Heart left ventricle (tissue), 16 donors: ENCODE results near the gene N4BP3. TPM values are rescaled to one million over a fixed set of nuclear protein-coding genes. Genes with fewer than 3 reads are reported as not detected.
A peak's percentile ranks its signal among the peaks of the same experiment; 100 is the strongest.

ENCODE experiments used
- ATAC-seq, 4 donors: fragments of 200-7000 bp; cut with Tn5 transposase; one replicate each; pipeline ENCODE4 v1.9.1; 2020 to 2022; ENCODE audit warnings: moderate library complexity in 4 of 4, mild to moderate bottlenecking in 3 of 4, moderate number of reproducible peaks in 1 of 4
- DNase-seq, 5 donors: peaks; one replicate each; pipeline ENCODE4 v3.0.0-alpha.2; 2020
- H3K27ac ChIP-seq, 12 donors: fragments of 200-600 bp; sonication (generic) in 4 of 12; one replicate each; pipeline versions ENCODE4 v1.5.0 to v1.8.0; 2016 to 2022; ENCODE audit warnings: mild to moderate bottlenecking in 2 of 12
- H3K27me3 ChIP-seq, 9 donors: fragments of 200-600 bp; sonication (generic) in 2 of 9; one replicate each; pipeline versions ENCODE4 v1.5.1 to v1.8.0; 2016 to 2022; ENCODE audit warnings: mild to moderate bottlenecking in 3 of 9
- H3K36me3 ChIP-seq, 9 donors: fragments of 200-600 bp; sonication (generic) in 2 of 9; one replicate each; pipeline versions ENCODE4 v1.5.0 to v1.8.0; 2018 to 2022; ENCODE audit warnings: mild to moderate bottlenecking in 2 of 9
- H3K4me1 ChIP-seq, 12 donors: fragments of 200-600 bp; sonication (generic) in 4 of 12; one replicate each; pipeline versions ENCODE4 v1.5.0 to v1.8.0; 2016 to 2022; ENCODE audit warnings: mild to moderate bottlenecking in 3 of 12
- H3K4me3 ChIP-seq, 12 donors: fragments of 200-600 bp; sonication (generic) in 4 of 12; one replicate each; pipeline versions ENCODE4 v1.5.0 to v1.8.0; 2017 to 2022; ENCODE audit warnings: mild to moderate bottlenecking in 9 of 12, moderate library complexity in 4 of 12
- H3K9me3 ChIP-seq, 12 donors: fragments of 200-600 bp; sonication (generic) in 4 of 12; one replicate each; pipeline versions ENCODE4 v1.5.0 to v1.8.0; 2016 to 2022; ENCODE audit warnings: mild to moderate bottlenecking in 1 of 12
- POLR2A ChIP-seq, 2 donors: fragments of 450-650 bp; IDR thresholded peaks; one replicate each; pipeline ENCODE4 v1.6.1; 2017; ENCODE audit warnings: antibody characterized with exemption in 2 of 2, mild to moderate bottlenecking in 2 of 2, moderate library complexity in 2 of 2
- WGBS, 4 donors: extraction: QIAGEN DNeasy Blood & Tissue Kit in 2 of 4; methylation state at CpG; one replicate each; pipeline versions ENCODE4 v1.1.5 to v1.1.7; 2013 to 2018; 5-methylcytosine and 5-hydroxymethylcytosine counted together
- intact Hi-C, 10 donors: fragments of 100-400 bp; cut with DNase I; formaldehyde crosslinking; loops; one replicate each; pipeline versions ENCODE4 v1.11.1 to v1.14.2; 2022
- polyA plus RNA-seq, 2 donors: library from polyadenylated mRNA; stranded (reverse); fragments of 200-250 nt; gene quantifications; one replicate each; pipeline ENCODE4 v1.2.3, GENCODE V29; 2013
- total RNA-seq, 9 donors: library from RNA; depleted of rRNA in 2 of 9; stranded (reverse); fragments of >200 nt in 2 of 9; fragmentation: NEBNext Ultra II Directional in 3 of 9; extraction: Animal tissue kit (Norgen Biotek cat#: 25700) in 3 of 9; gene quantifications; one replicate each; pipeline versions ENCODE4 v1.1.0 to v1.2.4, GENCODE V29; 2016 to 2023
- TF ChIP-seq, protein P1 (sequence below), 12 donors: fragments of 200-600 bp; sonication (generic) in 4 of 12; IDR thresholded peaks; one replicate each; pipeline versions ENCODE4 v1.5.0 to v1.8.0; 2018 to 2022; ENCODE audit warnings: antibody characterized with exemption in 12 of 12, mild to moderate bottlenecking in 5 of 12
- donor health status: ischemic (EF 13 %, LVEDD 7.1; RV severe dilation, severe dysfunction).
- donor health status: healthy with polysubstance abuse.
- donor health status: DM: no; HTN: yes; CAD: no.
- donor health status: DM: no; HTN: no; CAD: no.
- donor health status: ischemic (EF 25% LVEDD 6.9; RV normal size, moderate dysfunction).
- donor health status: ischemic (EF 25% LVEDD 5.7; RV mildly dilated, moderate dysfunction).
- donor health status: healthy.
- donor health status: DM: yes; HTN: yes; CAD: no.
- donor health status: ischemic (EF 35%, LVEDD 5.7; RV mildly dilated, moderate dysfunction).
- donor health status: nonischemic (EF 11% LVEDD 7.7; RV severe dilation, severe dysfunction).
- donor health status: DM: yes; HTN: yes; CAD: no.
- donor health status: PGD.
- donor health status: ischemic (EF 29% LVEDD 5.4; RV normal size, mild dysfunction).
- donor health status: nonischemic (EF 23%, LVEDD 6.1; RV moderate dilation, normal function).

N4BP3 gene
- total and polyA plus RNA-seq, 11 donors: 1.9 to 6.6 (median 2.8) TPM

DNA sequence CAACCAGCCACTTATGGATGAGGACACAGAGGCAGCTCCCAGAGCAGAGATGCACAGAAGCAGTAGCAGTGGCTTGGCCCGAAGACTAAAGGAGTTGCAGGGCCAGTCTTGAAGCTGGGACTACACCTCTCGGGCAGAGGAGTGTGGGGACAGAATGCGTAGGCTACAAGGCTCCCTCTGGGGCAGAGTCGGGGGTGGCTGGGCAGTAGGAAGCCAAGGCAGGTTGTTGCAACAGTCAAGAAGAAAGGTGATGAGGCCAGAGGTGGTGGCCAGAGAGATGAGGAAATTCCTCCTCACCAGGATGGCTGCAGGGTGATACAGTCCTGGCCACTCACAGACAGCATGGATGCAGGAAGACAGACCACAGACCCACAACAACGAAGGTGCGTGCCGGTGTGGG lies 4.9 kb upstream of the N4BP3 start:
- intact Hi-C loops: no loop called here
- Histone ChIP-seq H3K27ac (no peak overlapping the region), H3K36me3 (no peaks in the 10 kb centered on the region), H3K9me3 (peaks cover 0 to 5% (median 0%) of the 10 kb centered on the region in 12 donors), H3K27me3 (peaks cover 0 to 13% (median under 1%) of the 10 kb centered on the region in 9 donors), H3K4me1 (peaks cover 0 to 6% (median 0%) of the 10 kb centered on the region in 12 donors), H3K4me3 (no peak overlapping the region)
- DNase-seq (no peak), ATAC-seq (no peak)
- 89 to 91% (median 89%) methylated on average over 7 of the region's 7 CpGs for WGBS, 4 donors
- TF ChIP-seq, protein P1, sequence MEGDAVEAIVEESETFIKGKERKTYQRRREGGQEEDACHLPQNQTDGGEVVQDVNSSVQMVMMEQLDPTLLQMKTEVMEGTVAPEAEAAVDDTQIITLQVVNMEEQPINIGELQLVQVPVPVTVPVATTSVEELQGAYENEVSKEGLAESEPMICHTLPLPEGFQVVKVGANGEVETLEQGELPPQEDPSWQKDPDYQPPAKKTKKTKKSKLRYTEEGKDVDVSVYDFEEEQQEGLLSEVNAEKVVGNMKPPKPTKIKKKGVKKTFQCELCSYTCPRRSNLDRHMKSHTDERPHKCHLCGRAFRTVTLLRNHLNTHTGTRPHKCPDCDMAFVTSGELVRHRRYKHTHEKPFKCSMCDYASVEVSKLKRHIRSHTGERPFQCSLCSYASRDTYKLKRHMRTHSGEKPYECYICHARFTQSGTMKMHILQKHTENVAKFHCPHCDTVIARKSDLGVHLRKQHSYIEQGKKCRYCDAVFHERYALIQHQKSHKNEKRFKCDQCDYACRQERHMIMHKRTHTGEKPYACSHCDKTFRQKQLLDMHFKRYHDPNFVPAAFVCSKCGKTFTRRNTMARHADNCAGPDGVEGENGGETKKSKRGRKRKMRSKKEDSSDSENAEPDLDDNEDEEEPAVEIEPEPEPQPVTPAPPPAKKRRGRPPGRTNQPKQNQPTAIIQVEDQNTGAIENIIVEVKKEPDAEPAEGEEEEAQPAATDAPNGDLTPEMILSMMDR (IDR thresholded peaks at IDR 0.05): no peak
- no peak for TF ChIP-seq POLR2A (IDR thresholded peaks at IDR 0.05)

DNA sequence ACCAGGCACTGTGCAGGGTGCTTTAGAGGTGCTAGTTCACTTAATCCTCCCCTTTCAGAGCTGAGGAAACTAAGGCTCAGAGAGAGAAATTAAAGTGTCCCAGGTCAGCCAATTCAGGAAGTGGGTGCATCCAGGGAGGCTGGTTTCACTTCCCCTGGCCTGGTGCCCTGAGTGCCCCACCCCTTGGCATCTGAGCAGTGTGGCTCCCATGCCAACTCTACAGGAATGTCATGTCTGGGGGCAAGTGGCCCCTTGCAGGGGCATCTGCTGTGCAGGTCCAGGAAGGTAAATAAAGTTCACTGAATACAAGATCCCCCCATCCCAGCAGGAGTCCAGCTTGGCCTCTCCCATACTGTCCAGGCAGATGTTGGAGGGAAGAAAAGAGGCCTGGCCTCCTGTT lies 4.4 kb upstream of the N4BP3 start:
- no peak for ATAC-seq
- no peak overlapping the region for H3K27ac ChIP-seq
- intact Hi-C loops: no loop called here
- peak in 1 of 5 donors; percentile 29 for DNase-seq
- H3K4me3 ChIP-seq: no peak overlapping the region
- peaks cover 0 to 5% (median 0%) of the 10 kb centered on the region in 12 donors for H3K9me3 ChIP-seq
- TF ChIP-seq, protein P1 (IDR thresholded peaks at IDR 0.05): no peak
- TF ChIP-seq POLR2A (IDR thresholded peaks at IDR 0.05): no peak
- H3K4me1 ChIP-seq: peaks cover 0 to 12% (median 4%) of the 10 kb centered on the region in 12 donors
- no peaks in the 10 kb centered on the region for H3K36me3 ChIP-seq
- H3K27me3 ChIP-seq: peaks cover 4 to 19% (median 6%) of the 10 kb centered on the region in 9 donors

DNA sequence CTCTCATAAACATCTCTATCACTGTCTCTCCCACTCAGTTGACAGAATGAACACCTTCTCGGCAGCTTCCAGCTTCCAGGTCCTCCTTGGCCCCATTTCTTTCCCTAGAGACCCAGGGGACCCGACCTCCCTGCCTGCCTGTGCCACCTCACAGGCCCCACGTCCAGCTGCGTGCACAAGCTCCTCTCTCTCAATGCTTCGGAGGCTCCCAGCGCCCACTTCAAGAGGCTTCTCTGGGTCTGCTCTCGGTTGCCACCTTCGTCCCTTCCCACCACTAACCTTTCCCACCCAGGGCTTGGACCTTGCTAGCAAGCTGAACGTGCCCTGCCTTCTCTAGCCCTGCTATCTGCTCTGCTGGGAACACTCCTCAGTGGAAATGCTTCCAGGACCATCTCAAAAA lies 2.8 kb upstream of the N4BP3 start:
- Histone ChIP-seq H3K27me3 (peaks cover 5 to 34% (median 18%) of the 10 kb centered on the region in 9 donors), H3K4me3 (no peak overlapping the region), H3K4me1 (peaks cover 0 to 26% (median 10%) of the 10 kb centered on the region in 12 donors), H3K36me3 (no peaks in the 10 kb centered on the region), H3K9me3 (peaks cover 0 to 5% (median 0%) of the 10 kb centered on the region in 12 donors), H3K27ac (no peak overlapping the region)
- intact Hi-C loops: no loop called here
- no peak for TF ChIP-seq POLR2A (IDR thresholded peaks at IDR 0.05)
- TF ChIP-seq, protein P1 (IDR thresholded peaks at IDR 0.05): no peak
- ATAC-seq: no peak
- no peak for DNase-seq
- WGBS, 4 donors: 90 to 93% (median 92%) methylated on average over 9 of the region's 9 CpGs

DNA sequence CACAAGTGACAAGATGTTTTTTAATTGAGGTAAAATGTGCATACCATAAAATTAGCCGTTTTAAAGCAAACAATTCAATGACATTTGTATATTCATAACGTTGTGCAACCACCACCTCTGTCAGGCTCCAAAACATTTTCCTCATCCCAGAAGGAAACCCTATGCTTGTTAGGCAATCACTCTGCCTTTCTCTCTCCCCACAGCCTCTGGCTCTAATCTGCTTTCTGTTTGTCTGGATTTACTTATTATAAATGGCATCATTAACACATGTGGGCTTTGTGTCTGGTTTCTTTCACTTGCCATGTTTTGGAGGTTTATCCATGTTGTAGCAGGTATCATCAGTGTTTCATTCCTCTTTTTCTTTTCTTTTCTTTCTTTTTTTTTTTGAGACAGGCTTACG lies 1.4 kb upstream of the N4BP3 start:
- Histone ChIP-seq H3K27ac (no peak overlapping the region), H3K4me1 (peaks cover 0 to 39% (median 14%) of the 10 kb centered on the region in 12 donors), H3K9me3 (peaks cover 0 to 5% (median 0%) of the 10 kb centered on the region in 12 donors), H3K27me3 (peaks cover 5 to 40% (median 20%) of the 10 kb centered on the region in 9 donors), H3K36me3 (no peaks in the 10 kb centered on the region), H3K4me3 (no peak overlapping the region)
- no peak for ATAC-seq
- intact Hi-C loops: loop anchor here in 1 of 10 donors (2.0 kb wide), 1 partner anchor 19 kb away; the partner anchor contains the start of gene RMND5B
- TF ChIP-seq POLR2A (IDR thresholded peaks at IDR 0.05): no peak
- TF ChIP-seq, protein P1 (IDR thresholded peaks at IDR 0.05): no peak
- no peak for DNase-seq
- 72 to 84% (median 79%) methylated on average over 3 of the region's 3 CpGs for WGBS, 4 donors
